Esophagus squamous epithelium (tissue), 5 donors: ENCODE results near the gene RBM19. TPM values are rescaled to one million over a fixed set of nuclear protein-coding genes. Genes with fewer than 3 reads are reported as not detected.

ENCODE experiments used
- DNase-seq: peaks from one replicate; lab custom pipeline; 2025; lab: John Stamatoyannopoulos, UW
- H3K27ac ChIP-seq, 4 donors: fragments of 200-600 bp; sonication (generic); one replicate each; pipeline ENCODE4 v1.5.1; 2016 to 2019; ENCODE audit warnings: mild to moderate bottlenecking in 1 of 4
- H3K27me3 ChIP-seq, 4 donors: fragments of 200-600 bp; sonication (generic); 1 replicate in 3 of 4; 2 replicates in 1 of 4; pipeline versions ENCODE4 v1.5.1 to v1.6.0; 2017 to 2021; ENCODE audit warnings: antibody characterized with exemption in 1 of 4
- H3K36me3 ChIP-seq, 3 donors: fragments of 200-600 bp; sonication (generic); one replicate each; pipeline ENCODE4 v1.5.1; 2016 to 2019
- H3K4me1 ChIP-seq, 3 donors: fragments of 200-600 bp; sonication (generic); one replicate each; pipeline ENCODE4 v1.5.1; 2017 to 2019
- H3K4me3 ChIP-seq, 4 donors: fragments of 200-600 bp; sonication (generic); 1 replicate in 3 of 4; 2 replicates in 1 of 4; pipeline ENCODE4 v1.5.1; 2016 to 2019; ENCODE audit warnings: mild to moderate bottlenecking in 2 of 4, moderate library complexity in 1 of 4
- H3K9me3 ChIP-seq, 3 donors: fragments of 200-600 bp; sonication (generic); one replicate each; pipeline ENCODE4 v1.5.1; 2016 to 2019
- POLR2A ChIP-seq, 4 donors: fragments of 450-650 bp; IDR thresholded peaks; one replicate each; pipeline ENCODE4 v1.6.1; 2017; ENCODE audit warnings: antibody characterized with exemption in 4 of 4, mild to moderate bottlenecking in 4 of 4, moderate library complexity in 3 of 4
- WGBS, 2 donors: methylation state at CpG; one replicate each; pipeline ENCODE4 v1.1.5; 2018; 5-methylcytosine and 5-hydroxymethylcytosine counted together
- intact Hi-C: fragments of 100-400 bp; cut with DNase I; formaldehyde crosslinking; loops from one replicate; pipeline ENCODE4 v1.15.0; 2022
- total RNA-seq, 4 donors: library from RNA; depleted of rRNA; stranded (reverse); fragments of >200 nt; gene quantifications; one replicate each; pipeline ENCODE4 v1.1.0, GENCODE V29; 2016
- TF ChIP-seq, protein P1 (sequence below), 6 experiments: fragments of 450-650 bp in 4 of 6; fragments of 200-600 bp in 2 of 6; sonication (generic) in 2 of 6; IDR thresholded peaks; one replicate each; pipeline ENCODE4 v1.5.1; 2016 to 2019; ENCODE audit warnings: antibody characterized with exemption in 6 of 6, mild to moderate bottlenecking in 4 of 6, moderate library complexity in 4 of 6
- donor health status: DM: yes; HTN: yes; CAD: no.

The RBM19 gene
- total RNA-seq: 10 to 100 TPM; 13.1 to 32.8 (median 27.4) TPM

GRCh38 chr12:113965951-113966797 is at the start of gene RBM19:
TSS of gene RBM19 (minus strand) at chr12:113966325. CDS start at chr12:113966227, 98 bp downstream.
- intact Hi-C loops: no loop called here
- peak; percentile 89 for DNase-seq
- Histone ChIP-seq H3K27ac (peak within 1 kb of the TSS; percentile 66 to 82 (median 72)), H3K36me3 (peaks cover 0 to 29% (median 5%) of the 10 kb centered on the region in 3 donors), H3K4me3 (peak within 1 kb of the TSS; percentile 43 to 87 (median 68)), H3K27me3 (no peaks in the 10 kb centered on the region), H3K4me1 (peaks cover 10 to 30% (median 17%) of the 10 kb centered on the region in 3 donors), H3K9me3 (no peaks in the 10 kb centered on the region)
- peak in 2 of 4 donors; percentile 51 to 68 for TF ChIP-seq POLR2A (IDR thresholded peaks at IDR 0.05)
- TF ChIP-seq, protein P1, sequence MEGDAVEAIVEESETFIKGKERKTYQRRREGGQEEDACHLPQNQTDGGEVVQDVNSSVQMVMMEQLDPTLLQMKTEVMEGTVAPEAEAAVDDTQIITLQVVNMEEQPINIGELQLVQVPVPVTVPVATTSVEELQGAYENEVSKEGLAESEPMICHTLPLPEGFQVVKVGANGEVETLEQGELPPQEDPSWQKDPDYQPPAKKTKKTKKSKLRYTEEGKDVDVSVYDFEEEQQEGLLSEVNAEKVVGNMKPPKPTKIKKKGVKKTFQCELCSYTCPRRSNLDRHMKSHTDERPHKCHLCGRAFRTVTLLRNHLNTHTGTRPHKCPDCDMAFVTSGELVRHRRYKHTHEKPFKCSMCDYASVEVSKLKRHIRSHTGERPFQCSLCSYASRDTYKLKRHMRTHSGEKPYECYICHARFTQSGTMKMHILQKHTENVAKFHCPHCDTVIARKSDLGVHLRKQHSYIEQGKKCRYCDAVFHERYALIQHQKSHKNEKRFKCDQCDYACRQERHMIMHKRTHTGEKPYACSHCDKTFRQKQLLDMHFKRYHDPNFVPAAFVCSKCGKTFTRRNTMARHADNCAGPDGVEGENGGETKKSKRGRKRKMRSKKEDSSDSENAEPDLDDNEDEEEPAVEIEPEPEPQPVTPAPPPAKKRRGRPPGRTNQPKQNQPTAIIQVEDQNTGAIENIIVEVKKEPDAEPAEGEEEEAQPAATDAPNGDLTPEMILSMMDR (IDR thresholded peaks at IDR 0.05): peak; percentile 89 to 95 (median 94)
- 0 to 1% methylated on average over 25 to 32 of the region's 46 CpGs for WGBS, 2 donors

- TF ChIP-seq, protein P1 (IDR thresholded peaks at IDR 0.05): no peak
- TF ChIP-seq POLR2A (IDR thresholded peaks at IDR 0.05): no peak
Measured at GRCh38 chr12:114015851-114016250, 49.7 kb upstream of the RBM19 start.

GRCh38 chr12:114013575-114014345 is 47.6 kb upstream of the RBM19 start:
- no peak overlapping the region for H3K27ac ChIP-seq
- no peaks in the 10 kb centered on the region for H3K36me3 ChIP-seq
- intact Hi-C loops: no loop called here
- no peak for TF ChIP-seq POLR2A (IDR thresholded peaks at IDR 0.05)
- TF ChIP-seq, protein P1 (IDR thresholded peaks at IDR 0.05): no peak
- DNase-seq: no peak
- no peak overlapping the region for H3K4me3 ChIP-seq
- no peaks in the 10 kb centered on the region for H3K4me1 ChIP-seq
- no peaks in the 10 kb centered on the region for H3K9me3 ChIP-seq
- H3K27me3 ChIP-seq: peaks cover 0 to 32% (median 0%) of the 10 kb centered on the region in 4 donors
- WGBS, 2 donors: 39 to 40% methylated on average over 6 of the region's 6 CpGs

More at GRCh38 chr12:114015851-114016250, 49.7 kb upstream of the RBM19 start:
- H3K27ac ChIP-seq: no peak overlapping the region
- no peak overlapping the region for H3K4me3 ChIP-seq
- DNase-seq: no peak
- no peaks in the 10 kb centered on the region for H3K4me1 ChIP-seq
- peaks cover 0 to 30% (median 0%) of the 10 kb centered on the region in 4 donors for H3K27me3 ChIP-seq
- WGBS, 2 donors: 40 to 80% methylated on average over 3 to 4 of the region's 7 CpGs
- H3K36me3 ChIP-seq: no peaks in the 10 kb centered on the region
- intact Hi-C loops: no loop called here
- no peaks in the 10 kb centered on the region for H3K9me3 ChIP-seq

GRCh38 chr12:114012744-114013431 is 46.8 kb upstream of the RBM19 start:
- WGBS, 2 donors: 72 to 80% methylated on average over 1 to 2 of the region's 3 CpGs
- Histone ChIP-seq H3K9me3 (no peaks in the 10 kb centered on the region), H3K36me3 (no peaks in the 10 kb centered on the region), H3K4me1 (no peaks in the 10 kb centered on the region), H3K27me3 (peaks cover 0 to 37% (median 0%) of the 10 kb centered on the region in 4 donors), H3K4me3 (no peak overlapping the region), H3K27ac (no peak overlapping the region)
- no peak for TF ChIP-seq POLR2A (IDR thresholded peaks at IDR 0.05)
- TF ChIP-seq, protein P1 (IDR thresholded peaks at IDR 0.05): no peak
- intact Hi-C loops: no loop called here
- no peak for DNase-seq
